Astrocyte (in vitro differentiated cells and primary cell): ENCODE measurements around the gene MAGI1.

Experiments used
- EZH2 ChIP-seq: IDR thresholded peaks from 2 replicates; pipeline ENCODE4 v1.6.1; 2012; ENCODE audit warnings: mild to moderate bottlenecking, low read length, inconsistent platforms; ENCODE audit not compliant: insufficient read depth
- TF ChIP-seq, protein P1 (sequence below): IDR thresholded peaks from 2 replicates; pipeline ENCODE4 v1.5.1; 2011; ENCODE audit warnings: low read depth, mild to moderate bottlenecking, inconsistent platforms, low read length, moderate library complexity; ENCODE audit not compliant: insufficient read depth

DNA sequence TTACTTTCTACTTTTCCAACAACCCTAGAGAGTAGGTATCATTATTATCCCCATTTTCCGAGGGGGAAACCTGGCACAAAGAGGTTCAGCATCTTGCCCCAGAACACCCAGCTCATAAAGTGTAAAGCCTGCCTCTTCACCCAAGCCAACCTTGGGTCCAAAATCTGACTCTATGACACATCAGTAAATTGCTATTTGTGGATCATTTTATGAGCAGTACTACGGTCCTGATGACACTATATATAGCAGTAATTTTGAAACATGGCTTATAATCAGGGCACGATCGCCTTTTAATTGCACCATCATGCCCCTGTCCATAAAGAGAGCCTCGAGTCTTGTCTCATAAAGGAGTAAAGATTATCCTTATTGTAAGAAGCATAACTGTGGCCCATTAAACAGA is 9.7 kb downstream of the MAGI1 start:
- TF ChIP-seq EZH2, result no peak
- TF ChIP-seq, protein P1, sequence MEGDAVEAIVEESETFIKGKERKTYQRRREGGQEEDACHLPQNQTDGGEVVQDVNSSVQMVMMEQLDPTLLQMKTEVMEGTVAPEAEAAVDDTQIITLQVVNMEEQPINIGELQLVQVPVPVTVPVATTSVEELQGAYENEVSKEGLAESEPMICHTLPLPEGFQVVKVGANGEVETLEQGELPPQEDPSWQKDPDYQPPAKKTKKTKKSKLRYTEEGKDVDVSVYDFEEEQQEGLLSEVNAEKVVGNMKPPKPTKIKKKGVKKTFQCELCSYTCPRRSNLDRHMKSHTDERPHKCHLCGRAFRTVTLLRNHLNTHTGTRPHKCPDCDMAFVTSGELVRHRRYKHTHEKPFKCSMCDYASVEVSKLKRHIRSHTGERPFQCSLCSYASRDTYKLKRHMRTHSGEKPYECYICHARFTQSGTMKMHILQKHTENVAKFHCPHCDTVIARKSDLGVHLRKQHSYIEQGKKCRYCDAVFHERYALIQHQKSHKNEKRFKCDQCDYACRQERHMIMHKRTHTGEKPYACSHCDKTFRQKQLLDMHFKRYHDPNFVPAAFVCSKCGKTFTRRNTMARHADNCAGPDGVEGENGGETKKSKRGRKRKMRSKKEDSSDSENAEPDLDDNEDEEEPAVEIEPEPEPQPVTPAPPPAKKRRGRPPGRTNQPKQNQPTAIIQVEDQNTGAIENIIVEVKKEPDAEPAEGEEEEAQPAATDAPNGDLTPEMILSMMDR, result no peak
